Neutrophil (primary cell): ENCODE results near the gene ALPK3.

Experiments used
- H3K27ac ChIP-seq: fragments of 200-600 bp; sonication (generic); 2 replicates; pipeline ENCODE4 v1.5.1; 2016; ENCODE audit warnings: mild to moderate bottlenecking, moderate library complexity
- H3K27me3 ChIP-seq: fragments of 200-600 bp; sonication (generic); 2 replicates; pipeline ENCODE4 v1.6.0; 2016; ENCODE audit warnings: mild to moderate bottlenecking
- H3K36me3 ChIP-seq: fragments of 200-600 bp; sonication (generic); 2 replicates; pipeline ENCODE4 v1.5.1; 2017
- H3K4me1 ChIP-seq, 2 experiments: fragments of 200-600 bp in 1 of 2; sonication (generic) in 1 of 2; 1 replicate in 1 of 2; 2 replicates in 1 of 2; pipeline versions ENCODE4 v1.5.1 to v1.6.1; 2013 to 2016; ENCODE audit warnings: low read depth in 1 of 2, low read length in 1 of 2, mild to moderate bottlenecking in 1 of 2, moderate library complexity in 1 of 2; ENCODE audit not compliant: control insufficient read depth in 1 of 2, insufficient read depth in 1 of 2
- H3K4me3 ChIP-seq, 2 experiments: fragments of 200-600 bp in 1 of 2; sonication (generic) in 1 of 2; 1 replicate in 1 of 2; 2 replicates in 1 of 2; pipeline ENCODE4 v1.5.1; 2013 to 2016; ENCODE audit warnings: low read depth in 1 of 2, low read length in 1 of 2, mild to moderate bottlenecking in 1 of 2, moderate library complexity in 1 of 2
- H3K9me3 ChIP-seq: fragments of 200-600 bp; sonication (generic); 2 replicates; pipeline ENCODE4 v1.5.1; 2016
- TF ChIP-seq, protein P1 (sequence below): fragments of 200-600 bp; sonication (generic); IDR thresholded peaks from 2 replicates; pipeline ENCODE4 v1.5.1; 2016; ENCODE audit warnings: antibody characterized with exemption

The ALPK3 gene

DNA sequence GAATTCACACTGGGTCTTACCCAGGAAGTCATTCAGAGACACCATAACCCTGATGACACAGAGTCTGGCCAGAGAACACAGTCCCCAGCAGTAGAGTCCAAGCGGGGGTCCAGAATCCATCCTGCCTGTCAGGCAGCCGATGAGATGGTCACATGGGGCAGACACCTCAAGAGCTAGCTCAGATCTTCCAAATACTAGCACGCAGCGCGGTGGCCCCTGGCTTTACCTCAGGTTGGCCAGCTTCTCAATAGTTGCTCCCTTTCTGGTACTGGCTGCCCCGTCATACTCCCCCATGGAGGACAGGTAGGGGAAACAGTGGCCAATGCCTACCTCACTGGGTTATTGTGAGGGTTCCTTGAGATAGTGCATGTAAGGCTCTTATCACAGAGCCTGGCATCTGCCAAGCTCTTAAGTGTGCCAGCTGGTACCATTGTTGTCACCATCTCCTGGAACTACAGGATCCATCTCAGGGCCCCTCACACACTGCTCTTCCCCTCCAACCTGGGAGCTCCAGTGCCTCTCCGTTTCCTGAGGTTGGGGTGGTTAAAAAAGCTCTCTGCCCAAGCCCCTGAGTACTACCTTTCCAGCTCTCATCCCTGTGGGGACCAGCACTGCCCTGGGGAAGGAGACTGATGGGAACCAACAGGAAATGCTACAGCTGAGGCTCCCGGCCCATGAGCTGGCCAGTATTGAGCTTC, 63.8 kb downstream of the ALPK3 start:
- Histone ChIP-seq H3K36me3 (no peaks in the 10 kb centered on the region), H3K27me3 (no peaks in the 10 kb centered on the region), H3K9me3 (no peaks in the 10 kb centered on the region), H3K4me1 (peaks cover 23 to 24% of the 10 kb centered on the region in 2 experiments), H3K4me3 (no peak overlapping the region), H3K27ac (no peak overlapping the region)
- TF ChIP-seq, protein P1, sequence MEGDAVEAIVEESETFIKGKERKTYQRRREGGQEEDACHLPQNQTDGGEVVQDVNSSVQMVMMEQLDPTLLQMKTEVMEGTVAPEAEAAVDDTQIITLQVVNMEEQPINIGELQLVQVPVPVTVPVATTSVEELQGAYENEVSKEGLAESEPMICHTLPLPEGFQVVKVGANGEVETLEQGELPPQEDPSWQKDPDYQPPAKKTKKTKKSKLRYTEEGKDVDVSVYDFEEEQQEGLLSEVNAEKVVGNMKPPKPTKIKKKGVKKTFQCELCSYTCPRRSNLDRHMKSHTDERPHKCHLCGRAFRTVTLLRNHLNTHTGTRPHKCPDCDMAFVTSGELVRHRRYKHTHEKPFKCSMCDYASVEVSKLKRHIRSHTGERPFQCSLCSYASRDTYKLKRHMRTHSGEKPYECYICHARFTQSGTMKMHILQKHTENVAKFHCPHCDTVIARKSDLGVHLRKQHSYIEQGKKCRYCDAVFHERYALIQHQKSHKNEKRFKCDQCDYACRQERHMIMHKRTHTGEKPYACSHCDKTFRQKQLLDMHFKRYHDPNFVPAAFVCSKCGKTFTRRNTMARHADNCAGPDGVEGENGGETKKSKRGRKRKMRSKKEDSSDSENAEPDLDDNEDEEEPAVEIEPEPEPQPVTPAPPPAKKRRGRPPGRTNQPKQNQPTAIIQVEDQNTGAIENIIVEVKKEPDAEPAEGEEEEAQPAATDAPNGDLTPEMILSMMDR: no peak

DNA sequence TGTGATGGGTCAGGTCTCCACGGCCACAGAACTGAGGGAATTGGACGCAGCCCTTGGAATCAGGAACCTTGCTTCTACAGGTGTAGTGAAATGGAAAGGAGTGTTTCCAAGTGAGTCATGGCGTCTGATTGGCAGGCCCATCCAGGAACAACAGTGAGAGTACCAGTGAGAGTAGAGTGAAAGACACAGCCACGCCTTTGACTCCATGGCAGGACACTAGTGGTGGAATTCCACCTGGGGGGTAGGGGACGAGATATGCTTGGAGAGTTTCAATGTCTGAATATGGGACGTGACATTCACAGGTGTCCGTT, 64.3 kb downstream of the ALPK3 start:
- no peaks in the 10 kb centered on the region for H3K27me3 ChIP-seq
- no peaks in the 10 kb centered on the region for H3K36me3 ChIP-seq
- H3K4me3 ChIP-seq: no peak overlapping the region
- H3K4me1 ChIP-seq: peaks cover 22% of the 10 kb centered on the region in 2 experiments
- no peaks in the 10 kb centered on the region for H3K9me3 ChIP-seq
- TF ChIP-seq, protein P1: no peak
- H3K27ac ChIP-seq: no peak overlapping the region

DNA sequence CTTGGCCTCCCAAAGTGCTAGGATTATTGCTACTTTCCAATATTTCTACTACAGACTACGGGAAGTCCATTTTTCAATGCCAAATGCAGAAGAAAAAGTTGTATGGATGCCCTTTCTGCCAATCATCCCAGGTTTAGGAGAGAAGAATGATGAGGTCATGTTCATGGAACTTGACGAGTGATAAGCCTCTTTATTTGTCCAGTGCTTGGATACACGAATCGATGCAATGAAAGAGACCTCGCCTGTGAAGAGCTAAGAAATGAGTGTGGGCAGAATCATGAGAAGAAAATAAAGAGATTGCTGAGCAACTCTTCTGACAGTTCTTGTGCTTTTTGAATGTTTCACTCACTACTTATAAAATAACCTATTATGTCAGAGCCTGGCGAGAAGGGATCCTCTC, 66.3 kb downstream of the ALPK3 start:
- Histone ChIP-seq H3K9me3 (no peaks in the 10 kb centered on the region), H3K36me3 (no peaks in the 10 kb centered on the region), H3K27ac (no peak overlapping the region), H3K4me3 (no peak overlapping the region), H3K27me3 (no peaks in the 10 kb centered on the region), H3K4me1 (peaks cover 2% of the 10 kb centered on the region in 2 experiments)
- TF ChIP-seq, protein P1: no peak

DNA sequence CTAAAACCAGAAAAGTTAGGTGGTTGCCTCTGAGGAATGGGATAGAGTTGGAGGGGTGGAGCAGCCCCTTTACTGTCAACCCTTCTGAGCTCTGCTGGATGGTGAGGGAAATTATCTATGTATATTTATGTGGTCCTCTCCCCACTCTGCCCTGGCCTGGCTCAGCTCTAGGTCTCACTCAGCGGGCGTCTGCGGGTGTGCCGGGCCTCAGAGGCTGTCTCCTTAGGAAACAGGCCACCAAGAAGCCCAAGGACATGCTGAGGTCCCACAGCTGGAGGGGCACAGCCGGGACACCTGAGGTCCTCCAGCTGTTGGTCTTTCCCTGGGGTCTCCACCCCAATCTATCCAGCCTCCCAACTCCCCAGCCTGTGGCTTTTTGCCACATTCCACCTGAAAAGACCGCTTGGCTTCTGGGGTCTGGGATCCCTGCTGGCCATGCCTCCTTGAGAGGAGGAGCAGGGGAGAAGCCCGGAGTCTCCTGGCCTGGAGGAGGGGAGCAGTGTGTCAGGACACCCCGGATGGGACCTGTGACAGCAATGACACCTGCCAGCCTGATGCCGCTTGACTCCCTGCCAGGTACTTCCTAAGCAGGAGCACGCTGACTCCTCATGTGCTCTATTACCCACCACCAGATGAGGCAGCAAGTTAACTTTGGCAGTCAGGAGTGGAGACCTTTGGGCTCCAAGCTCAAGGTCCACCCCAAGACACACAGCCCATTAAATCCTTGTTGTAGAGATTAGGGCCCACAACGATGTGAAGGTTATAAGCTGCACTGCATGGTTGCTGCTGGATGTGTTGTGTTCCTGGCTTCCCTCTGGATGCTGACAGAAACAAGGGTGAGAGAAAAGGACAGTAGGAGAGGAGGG, 67.0 kb downstream of the ALPK3 start, which contains the start of gene SLC28A1:
Gene SLC28A1, plus strand, starts transcription at position 747 of the 866 bp plus-strand sequence. CDS start 3,099 bp downstream, outside the sequence.
- H3K27me3 ChIP-seq: no peaks in the 10 kb centered on the region
- H3K36me3 ChIP-seq: no peaks in the 10 kb centered on the region
- no peak within 1 kb of the TSS for H3K4me3 ChIP-seq
- no peaks in the 10 kb centered on the region for H3K9me3 ChIP-seq
- TF ChIP-seq, protein P1: no peak
- no peaks in the 10 kb centered on the region for H3K4me1 ChIP-seq
- H3K27ac ChIP-seq: no peak within 1 kb of the TSS

DNA sequence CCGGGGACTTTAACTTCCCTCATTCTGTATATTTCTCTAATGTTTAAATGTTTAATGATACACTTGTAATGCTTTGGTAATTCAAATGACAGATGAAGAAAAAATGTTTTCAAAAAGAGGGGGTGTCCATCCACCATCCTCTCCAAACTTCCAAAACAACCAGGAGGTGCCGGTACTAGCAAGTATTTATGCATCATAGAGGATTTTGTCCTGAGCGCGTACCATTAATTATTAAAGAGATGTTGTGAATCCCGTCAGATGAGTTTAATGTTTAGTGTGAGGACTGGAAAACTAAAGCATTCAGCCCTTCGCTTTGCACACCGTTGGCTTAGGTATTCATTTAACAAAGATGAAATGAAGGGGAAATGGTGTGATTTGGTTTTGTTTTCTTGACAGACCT, 68.6 kb downstream of the ALPK3 start:
- H3K4me1 ChIP-seq: no peaks in the 10 kb centered on the region
- no peak overlapping the region for H3K4me3 ChIP-seq
- H3K27ac ChIP-seq: no peak overlapping the region
- TF ChIP-seq, protein P1: no peak
- no peaks in the 10 kb centered on the region for H3K27me3 ChIP-seq
- no peaks in the 10 kb centered on the region for H3K36me3 ChIP-seq
- no peaks in the 10 kb centered on the region for H3K9me3 ChIP-seq
